Neural cell (in vitro differentiated cells): ENCODE measurements around the gene CASP9. TPM values are rescaled to one million over a fixed set of nuclear protein-coding genes. Genes with fewer than 3 reads are reported as not detected.
"Not testable (repeated sequence)": the region's sequence is repeated elsewhere in the genome, so short reads cannot be mapped to it uniquely, and the experiment has no call there.

ENCODE experiments used
- H2AFZ ChIP-seq: fragments of 200-600, 300-800 bp; sonication (generic), shearing (Covaris generic); 2 replicates; pipeline ENCODE4 v1.6.0; 2014; ENCODE audit warnings: low read depth, mild to moderate bottlenecking, antibody characterized with exemption, low read length, moderate library complexity
- H3F3A ChIP-seq: fragments of 200-600 bp; shearing (Covaris generic); 2 replicates; pipeline ENCODE4 v1.6.1; 2016; ENCODE audit warnings: mild to moderate bottlenecking, moderate library complexity, mixed read lengths, antibody characterized with exemption, low read length; ENCODE audit not compliant: insufficient read depth, poor library complexity, severe bottlenecking
- H3K27ac ChIP-seq: fragments of 200-600, 300-800 bp; sonication (generic), shearing (Covaris generic); 2 replicates; pipeline ENCODE4 v1.5.1; 2014; ENCODE audit warnings: mild to moderate bottlenecking, low read length, moderate library complexity
- H3K27me3 ChIP-seq: fragments of 300-800, 200-600 bp; sonication (generic), shearing (Covaris generic); 2 replicates; pipeline ENCODE4 v1.6.0; 2014; ENCODE audit warnings: mild to moderate bottlenecking, low read depth, low read length, moderate library complexity; ENCODE audit not compliant: insufficient read depth
- H3K36me3 ChIP-seq: fragments of 300-800, 200-600 bp; sonication (generic), shearing (Covaris generic); 2 replicates; pipeline ENCODE4 v1.5.1; 2014; ENCODE audit warnings: mild to moderate bottlenecking, antibody characterized with exemption, low read length, moderate library complexity; ENCODE audit not compliant: insufficient read depth
- H3K4me2 ChIP-seq: fragments of 300-800, 200-600 bp; sonication (generic), shearing (Covaris generic); 2 replicates; pipeline ENCODE4 v1.6.0; 2014; ENCODE audit warnings: mild to moderate bottlenecking, low read length
- H3K4me3 ChIP-seq: fragments of 300-800, 200-600 bp; sonication (generic), shearing (Covaris generic); 2 replicates; pipeline ENCODE4 v1.5.1; 2014; ENCODE audit warnings: mild to moderate bottlenecking, low read length, moderate library complexity
- H3K79me2 ChIP-seq: fragments of 200-600 bp; shearing (Covaris generic); replicated peaks from 2 replicates; pipeline ENCODE4 v1.6.0; 2014; ENCODE audit warnings: mild to moderate bottlenecking, low read length, moderate library complexity; ENCODE audit not compliant: insufficient read depth
- H3K9ac ChIP-seq: fragments of 300-800, 200-600 bp; sonication (generic), shearing (Covaris generic); 2 replicates; pipeline ENCODE4 v1.6.1; 2016; ENCODE audit warnings: mild to moderate bottlenecking, low read length, mixed read lengths
- H3K9me2 ChIP-seq: fragments of 200-600 bp; shearing (Covaris generic); 2 replicates; pipeline ENCODE4 v1.6.1; 2016; ENCODE audit warnings: mild to moderate bottlenecking, low read length, mixed read lengths; ENCODE audit not compliant: insufficient read depth
- H3K9me3 ChIP-seq: fragments of 200-600, 300-800 bp; sonication (generic), shearing (Covaris generic); 2 replicates; pipeline ENCODE4 v1.6.1; 2016; ENCODE audit warnings: mild to moderate bottlenecking, mixed run types, low read length, moderate library complexity, mixed read lengths
- H4K20me1 ChIP-seq: fragments of 200-600 bp; shearing (Covaris generic); 2 replicates; pipeline ENCODE4 v1.6.1; 2016; ENCODE audit warnings: mild to moderate bottlenecking, mixed run types; ENCODE audit not compliant: insufficient read depth
- CTCF ChIP-seq: fragments of 450-650 bp; IDR thresholded peaks from 2 replicates; pipeline ENCODE4 v1.5.1; 2014; ENCODE audit warnings: antibody characterized with exemption, mild to moderate bottlenecking, moderate library complexity; ENCODE audit not compliant: poor library complexity, severe bottlenecking
- EP300 ChIP-seq: fragments of 450-650 bp; conservative IDR thresholded peaks from 2 replicates; pipeline ENCODE4 v1.6.1; 2014; ENCODE audit warnings: antibody characterized with exemption, mild to moderate bottlenecking, moderate library complexity; ENCODE audit not compliant: poor library complexity, severe bottlenecking
- EZH2 ChIP-seq: fragments of 200-600, 300-800 bp; shearing (Covaris generic), sonication (generic); IDR thresholded peaks from 2 replicates; pipeline ENCODE4 v1.6.1; 2014; ENCODE audit warnings: antibody characterized with exemption, low read length, borderline replicate concordance, mild to moderate bottlenecking; ENCODE audit not compliant: insufficient read depth, poor library complexity, severe bottlenecking
- MXI1 ChIP-seq: fragments of 450-650 bp; conservative IDR thresholded peaks from 2 replicates; pipeline ENCODE4 v1.6.1; 2014; ENCODE audit warnings: antibody characterized with exemption, mild to moderate bottlenecking; ENCODE audit not compliant: poor library complexity, severe bottlenecking
- POLR2AphosphoS5 ChIP-seq: IDR thresholded peaks from 2 replicates; pipeline ENCODE4 v1.6.1; 2012
- RAD21 ChIP-seq: fragments of 450-650 bp; conservative IDR thresholded peaks from 2 replicates; pipeline ENCODE4 v1.6.1; 2014; ENCODE audit warnings: antibody characterized with exemption, mild to moderate bottlenecking, moderate library complexity
- REST ChIP-seq: IDR thresholded peaks from 2 replicates; pipeline ENCODE4 v1.6.1; 2012; ENCODE audit warnings: borderline replicate concordance
- SMC3 ChIP-seq: fragments of 450-650 bp; conservative IDR thresholded peaks from 2 replicates; pipeline ENCODE4 v1.6.1; 2014; ENCODE audit warnings: antibody characterized with exemption, mild to moderate bottlenecking, moderate library complexity; ENCODE audit not compliant: poor library complexity
- TAF1 ChIP-seq: IDR thresholded peaks from 2 replicates; pipeline ENCODE4 v1.6.1; 2012; ENCODE audit warnings: low read depth
- polyA plus RNA-seq: library from polyadenylated mRNA; depleted of rRNA; stranded (reverse); fragments of >200 nt; gene quantifications from 2 replicates; pipeline ENCODE4 v1.2.3, GENCODE V29; 2014

CASP9 gene
- polyA plus RNA-seq, 1 donor from 2014 or later = 13.7 TPM

- H3K9ac ChIP-seq, H3K36me3 ChIP-seq, H3F3A ChIP-seq, H3K4me2 ChIP-seq, H3K27me3 ChIP-seq, H3K4me3 ChIP-seq, H3K9me3 ChIP-seq, H3K79me2 ChIP-seq, H2AFZ ChIP-seq, H3K27ac ChIP-seq, H4K20me1 ChIP-seq, H3K9me2 ChIP-seq: not testable (repeated sequence)
Observed at GRCh38 chr1:15471067-15471466, 52.9 kb downstream of the CASP9 start.

- H3K27ac ChIP-seq, H3K9me3 ChIP-seq: not testable (repeated sequence)
Observed at GRCh38 chr1:15469821-15470448, 54.1 kb downstream of the CASP9 start.

GRCh38 chr1:15469361-15469760, 54.7 kb downstream of the CASP9 start:
- Histone ChIP-seq H3K27ac (no peak overlapping the region), H3K27me3 (no peaks in the 10 kb centered on the region), H3K4me3 (no peak overlapping the region), H4K20me1 (no peaks in the 10 kb centered on the region), H3K36me3 (no peaks in the 10 kb centered on the region), H2AFZ (no peak overlapping the region), H3K9me3 (no peaks in the 10 kb centered on the region), H3K9me2 (no peaks in the 10 kb centered on the region), H3K4me2 (no peak overlapping the region), H3K79me2 (no peaks in the 10 kb centered on the region), H3K9ac (no peak overlapping the region), H3F3A (no peaks in the 10 kb centered on the region)
- TF ChIP-seq MXI1 (no peak), EZH2 (no peak), CTCF (no peak), SMC3 (no peak), RAD21 (no peak), POLR2AphosphoS5 (no peak), EP300 (no peak), REST (no peak), TAF1 (no peak)

More at GRCh38 chr1:15469821-15470448, 54.1 kb downstream of the CASP9 start:
- not testable (repeated sequence) for H3K9ac ChIP-seq, H2AFZ ChIP-seq, H3K9me2 ChIP-seq, H3K4me3 ChIP-seq, H3K4me2 ChIP-seq, H3K79me2 ChIP-seq, H3K36me3 ChIP-seq, H3K27me3 ChIP-seq, H4K20me1 ChIP-seq, H3F3A ChIP-seq
